H1 (cell line): ENCODE results near the gene TMEM135. TPM values are rescaled to one million over a fixed set of nuclear protein-coding genes. Genes with fewer than 3 reads are reported as not detected.

Experiments
- CHD7 ChIP-seq: fragments of 300-600 bp; sonication (generic); IDR thresholded peaks from 2 replicates; pipeline ENCODE4 v1.7.1; 2012; ENCODE audit warnings: low read length, moderate library complexity, mild to moderate bottlenecking, inconsistent platforms; ENCODE audit not compliant: insufficient replicate concordance
- EP300 ChIP-seq, 2 experiments: IDR thresholded peaks; 1 replicate in 1 of 2; 2 replicates in 1 of 2; pipeline ENCODE4 v1.6.1; 2011 to 2012; ENCODE audit warnings: low read depth in 2 of 2, low read length in 2 of 2, mild to moderate bottlenecking in 2 of 2, borderline replicate concordance in 1 of 2, inconsistent platforms in 1 of 2, moderate library complexity in 1 of 2
- EZH2 ChIP-seq: fragments of 200-600 bp; sonication (generic); IDR thresholded peaks from 2 replicates; pipeline ENCODE4 v1.7.1; 2012; ENCODE audit warnings: low read depth, mild to moderate bottlenecking, moderate library complexity, low read length, inconsistent platforms; ENCODE audit not compliant: severe bottlenecking
- JUND ChIP-seq: IDR thresholded peaks from 2 replicates; pipeline ENCODE4 v1.6.1; 2011; ENCODE audit warnings: mild to moderate bottlenecking, improper control_type of control experiment, low read length
- PHF8 ChIP-seq: fragments of 200-600 bp; sonication (generic); conservative IDR thresholded peaks from 2 replicates; pipeline ENCODE4 v1.7.1; 2012; ENCODE audit warnings: low read depth, mild to moderate bottlenecking, inconsistent platforms, low read length, moderate library complexity
- POLR2AphosphoS5 ChIP-seq: IDR thresholded peaks from 2 replicates; pipeline ENCODE4 v1.6.1; 2011; ENCODE audit warnings: low read depth, low read length
- polyA plus RNA-seq, 7 experiments: library from polyadenylated mRNA; depleted of rRNA in 3 of 7; stranded (reverse) in 5 of 7; unstranded in 2 of 7; fragments of >200 nt in 5 of 7; fragments of 200-250 nt in 2 of 7; gene quantifications; 1 replicate in 5 of 7; 2 replicates in 1 of 7; 4 replicates in 1 of 7; pipeline versions ENCODE4 v1.2.1 to v1.2.3, GENCODE V29; 2011 to 2013; ENCODE audit warnings: missing spikeins in 2 of 7, mixed read lengths in 2 of 7
- total RNA-seq: library from RNA; stranded (reverse); fragmentation: NEBNext Ultra II Directional; extraction: Animal tissue kit (Norgen Biotek cat#: 25700); gene quantifications from 2 replicates; pipeline ENCODE4 v1.2.1, GENCODE V29; 2021

Gene TMEM135
- total and polyA plus RNA-seq, 2 of the 8 experiments (the other 6 are each of a cell fraction or from before 2014, with no cell fraction given): 9.3 to 31.3 TPM

- TF ChIP-seq CHD7: no peak
- no peak for TF ChIP-seq POLR2AphosphoS5
- no peak for TF ChIP-seq PHF8
- no peak for TF ChIP-seq EP300 (IDR thresholded peaks at IDR 0.05; ENCODE audit: borderline replicate concordance in 1 of 2, low read depth in 2 of 2, low read length in 2 of 2)
- TF ChIP-seq EZH2: no peak
- no peak for TF ChIP-seq JUND
- TF ChIP-seq, all 59 proteins: peak for 0
These were observed 223.1 kb downstream of the TMEM135 start (continued) for GRCh38 chr11:87260811-87261210.
